ENCODE results near the gene ONECUT3.
A peak's percentile ranks its signal among the peaks of the same experiment; 100 is the strongest.
"Not testable (repeated sequence)": the region's sequence is repeated elsewhere in the genome, so short reads cannot be mapped to it uniquely, and the experiment has no call there.

Gene ONECUT3

GRCh38 chr19:1770866-1771576 lies 17.7 kb downstream of the ONECUT3 start:
- no peak for DNase-seq

- DNase-seq = peak; percentile 82
Measured at GRCh38 chr19:1773184-1773583, 19.9 kb downstream of the ONECUT3 start.

DNA sequence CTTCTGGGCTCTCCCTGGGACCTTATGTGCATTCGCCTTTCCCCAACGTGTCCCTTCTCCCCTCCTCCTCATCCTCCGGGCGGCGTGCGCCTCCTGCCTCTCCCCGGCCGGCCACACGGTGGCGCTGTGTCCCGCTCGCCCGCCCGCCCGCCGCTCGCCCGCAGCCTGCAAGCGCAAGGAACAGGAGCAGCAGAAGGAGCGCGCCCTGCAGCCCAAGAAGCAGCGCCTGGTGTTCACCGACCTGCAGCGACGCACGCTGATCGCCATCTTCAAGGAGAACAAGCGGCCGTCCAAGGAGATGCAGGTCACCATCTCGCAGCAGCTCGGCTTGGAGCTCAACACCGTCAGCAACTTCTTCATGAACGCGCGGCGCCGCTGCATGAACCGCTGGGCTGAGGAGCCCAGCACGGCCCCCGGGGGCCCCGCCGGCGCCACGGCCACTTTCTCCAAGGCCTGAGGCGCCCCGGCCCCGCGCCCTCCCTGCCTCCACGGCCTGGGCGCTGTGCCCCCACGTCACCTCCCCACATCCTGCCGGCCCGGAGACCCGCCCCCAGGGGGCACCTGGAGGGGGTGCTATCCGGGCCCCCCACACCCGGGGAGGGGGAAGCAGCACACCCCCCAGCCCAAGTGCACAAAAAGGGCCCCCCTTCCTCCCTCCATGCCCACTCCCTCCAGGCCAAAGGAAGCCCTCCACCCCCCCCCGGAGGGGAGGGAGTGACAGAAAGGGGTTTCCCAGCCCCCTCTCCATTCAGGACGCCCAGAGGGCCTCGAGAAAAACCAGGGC lies 21.9 kb downstream of the ONECUT3 start:
- no peak for DNase-seq

GRCh38 chr19:1775951-1776605 lies 22.8 kb downstream of the ONECUT3 start:
- DNase-seq = no peak

- no peak for DNase-seq
Measured at GRCh38 chr19:1776606-1777147, 23.4 kb downstream of the ONECUT3 start.

- no peak for DNase-seq
Measured at GRCh38 chr19:1777149-1777548, 23.8 kb downstream of the ONECUT3 start.

DNA sequence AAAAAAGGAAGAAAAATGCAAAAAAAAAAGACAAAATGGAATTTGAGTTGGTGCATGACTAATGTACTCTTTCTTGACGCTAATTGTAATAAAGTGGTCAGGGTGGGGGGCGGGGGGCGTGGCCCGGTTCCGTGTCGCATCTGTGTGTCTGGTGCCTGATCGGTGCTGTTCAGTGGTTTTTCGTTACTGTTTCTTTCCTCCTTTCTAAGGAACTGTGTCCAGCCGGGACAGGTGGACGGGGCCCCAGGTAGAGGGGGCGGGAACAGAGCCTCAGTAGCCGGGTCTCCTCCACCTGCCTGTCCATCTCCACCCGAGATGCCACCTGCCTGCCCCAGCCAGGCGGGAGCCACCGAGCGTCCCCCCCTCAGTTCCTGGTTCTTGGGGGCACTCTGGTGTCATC lies 26.3 kb downstream of the ONECUT3 start:
- DNase-seq = no peak

DNA sequence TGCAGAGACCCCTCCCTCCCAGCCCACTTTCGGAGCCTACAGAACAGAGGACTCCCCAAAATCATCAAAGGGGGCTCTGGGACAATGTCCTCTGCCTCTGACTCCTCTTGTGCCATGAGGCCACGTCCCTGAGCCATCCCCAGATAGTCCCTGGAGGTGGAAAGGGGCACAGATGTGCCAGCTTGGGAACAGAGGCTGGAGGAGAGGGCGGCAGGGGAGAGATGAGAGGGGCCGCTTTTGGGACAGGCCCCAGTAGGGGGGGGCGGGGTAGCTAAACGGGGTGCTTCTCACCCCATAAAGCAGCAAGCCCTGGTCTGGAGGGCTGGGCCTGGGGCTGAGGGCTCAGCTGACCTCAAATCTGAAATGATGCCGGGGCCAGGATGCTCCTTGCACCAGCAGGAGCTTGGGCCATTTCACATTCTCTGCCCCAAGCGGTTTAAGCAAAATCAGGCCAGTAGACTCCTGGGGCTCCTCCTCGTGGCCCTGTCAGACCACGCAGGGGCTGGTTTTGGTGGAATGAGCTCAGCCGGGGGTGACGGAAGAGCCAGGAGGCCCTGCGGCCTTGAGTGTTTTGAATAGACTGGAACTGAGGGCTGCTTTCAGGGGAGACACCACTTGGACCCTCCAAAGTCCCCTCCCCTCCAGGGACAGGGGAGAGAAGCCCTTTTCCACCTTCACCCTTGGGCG lies 27.1 kb downstream of the ONECUT3 start:
- DNase-seq = no peak

DNA sequence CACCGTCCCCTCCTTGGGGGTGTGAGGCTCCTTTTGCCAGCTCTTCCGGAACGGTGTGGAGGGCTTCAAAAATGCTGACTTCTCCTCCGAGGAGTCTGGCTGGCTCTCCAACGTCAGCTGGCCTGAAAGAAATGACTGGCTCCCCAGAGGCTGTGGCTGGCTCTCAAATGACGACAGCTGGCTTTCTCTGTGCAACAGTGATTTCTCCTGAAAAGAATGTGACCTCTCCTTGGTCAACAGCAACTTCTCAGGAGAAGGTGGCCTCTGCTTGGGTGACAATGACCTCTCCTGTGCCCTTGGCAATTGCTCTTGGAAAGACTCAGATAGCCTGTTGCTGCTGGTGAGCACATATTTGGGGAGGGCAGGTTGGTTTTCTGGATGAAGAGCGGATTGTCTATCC lies 29.2 kb downstream of the ONECUT3 start:
- DNase-seq = no peak

- no peak for DNase-seq
Measured at GRCh38 chr19:1783354-1783753, 30.0 kb downstream of the ONECUT3 start.

DNA sequence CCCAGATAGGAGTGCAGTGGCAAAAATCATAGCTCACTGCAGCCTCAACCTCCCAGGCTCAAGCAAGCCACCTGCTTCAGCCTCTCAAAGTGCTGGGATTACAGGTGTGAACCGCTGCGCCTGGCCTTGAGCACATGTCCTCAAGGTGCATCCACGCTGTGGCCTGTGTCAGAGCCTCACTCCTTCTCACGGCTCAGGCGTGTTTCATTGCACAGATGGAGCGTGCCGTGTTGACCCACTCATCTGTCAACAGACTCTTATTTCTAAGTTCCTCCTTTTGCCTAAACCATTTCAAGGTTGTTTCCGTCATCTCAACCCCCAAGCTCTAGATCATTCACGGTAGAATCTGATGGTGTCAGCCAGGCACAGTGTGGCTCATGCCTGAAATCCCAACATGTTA lies 30.6 kb downstream of the ONECUT3 start:
- no peak for DNase-seq

DNA sequence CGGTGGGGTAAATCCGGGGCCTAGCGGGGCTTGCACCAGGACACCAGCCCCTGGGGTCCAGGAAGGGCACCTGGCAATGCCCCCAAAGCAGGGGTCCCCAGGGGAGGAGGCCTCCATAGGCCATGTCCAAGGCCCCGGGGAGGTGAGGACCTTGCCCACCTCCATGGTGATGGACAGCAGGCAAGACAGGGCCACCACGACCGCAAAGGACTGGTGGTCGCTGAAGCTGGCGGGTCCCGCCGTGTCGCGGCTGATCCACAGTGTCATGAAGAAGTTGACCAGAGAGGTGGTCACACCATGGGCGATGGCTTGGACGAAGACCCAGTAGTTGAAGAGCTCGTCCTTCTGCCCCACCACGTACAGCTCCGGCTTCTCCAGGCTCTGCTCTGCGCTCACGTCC lies 32.0 kb downstream of the ONECUT3 start:
- DNase-seq = no peak

DNA sequence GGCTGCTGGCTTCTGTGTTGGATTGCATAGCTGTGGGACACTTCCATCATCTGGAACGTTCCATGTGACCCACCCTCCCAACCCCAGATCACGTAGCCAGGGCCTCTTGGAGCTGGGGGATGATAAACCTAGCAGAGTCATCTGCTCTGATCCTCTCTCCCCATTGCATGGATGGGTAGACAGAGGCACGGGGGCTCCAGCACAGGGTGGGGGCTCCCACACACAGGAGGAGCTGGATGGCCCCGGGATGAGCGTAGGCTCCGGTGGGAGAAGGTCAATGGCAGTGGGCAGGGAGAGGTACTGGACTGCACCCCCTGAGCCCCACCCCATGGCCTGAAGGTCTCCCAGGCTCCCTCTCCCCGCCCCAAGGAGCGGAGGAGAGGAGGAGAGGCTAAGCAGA lies 33.4 kb downstream of the ONECUT3 start:
- no peak for DNase-seq

GRCh38 chr19:1787116-1787515 lies 33.8 kb downstream of the ONECUT3 start:
- DNase-seq = no peak

- DNase-seq = no peak
Measured at GRCh38 chr19:1789261-1790041, 36.1 kb downstream of the ONECUT3 start.

- no peak for DNase-seq
Measured at GRCh38 chr19:1790054-1790792, 36.9 kb downstream of the ONECUT3 start.

GRCh38 chr19:1791879-1792278 lies 38.6 kb downstream of the ONECUT3 start:
- no peak for DNase-seq

- no peak for DNase-seq
Measured at GRCh38 chr19:1794424-1795172, 41.3 kb downstream of the ONECUT3 start.

DNA sequence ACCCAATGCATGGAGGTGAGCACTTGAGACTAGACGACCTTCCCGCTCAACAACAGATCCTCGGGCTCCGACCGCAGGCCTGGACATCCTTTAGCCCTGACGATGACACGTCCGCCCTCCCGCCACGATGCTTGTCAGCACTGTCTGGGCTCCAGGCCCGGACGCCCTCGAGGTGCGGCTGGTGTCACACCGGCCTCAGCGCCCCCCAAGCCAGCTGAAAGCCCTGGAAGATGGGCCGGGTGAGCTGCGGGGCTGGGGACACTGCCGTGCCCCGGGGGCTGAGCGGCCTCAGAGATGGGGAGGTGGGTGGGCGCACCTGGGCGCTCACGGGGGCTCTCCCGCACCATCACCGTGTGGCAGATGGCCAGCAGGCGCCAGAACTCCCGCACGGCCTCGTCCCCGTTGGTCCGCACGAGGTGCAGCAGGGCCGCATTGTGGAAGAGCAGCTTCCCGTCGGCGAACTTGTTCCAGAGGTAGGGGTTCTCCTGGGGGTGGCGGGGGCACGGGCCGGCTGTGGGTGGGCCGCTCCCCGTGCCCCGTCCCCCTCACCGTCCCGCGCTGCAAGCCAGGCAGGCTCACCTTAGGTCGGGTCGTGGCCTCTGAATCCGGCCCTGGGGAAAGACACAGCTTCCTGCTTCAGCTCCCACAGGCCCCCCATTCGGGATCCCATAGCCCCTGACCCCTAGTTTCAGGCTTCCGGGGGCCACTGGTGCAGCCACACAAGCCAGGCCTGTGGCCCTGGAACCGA lies 43.3 kb downstream of the ONECUT3 start:
- DNase-seq = no peak

DNA sequence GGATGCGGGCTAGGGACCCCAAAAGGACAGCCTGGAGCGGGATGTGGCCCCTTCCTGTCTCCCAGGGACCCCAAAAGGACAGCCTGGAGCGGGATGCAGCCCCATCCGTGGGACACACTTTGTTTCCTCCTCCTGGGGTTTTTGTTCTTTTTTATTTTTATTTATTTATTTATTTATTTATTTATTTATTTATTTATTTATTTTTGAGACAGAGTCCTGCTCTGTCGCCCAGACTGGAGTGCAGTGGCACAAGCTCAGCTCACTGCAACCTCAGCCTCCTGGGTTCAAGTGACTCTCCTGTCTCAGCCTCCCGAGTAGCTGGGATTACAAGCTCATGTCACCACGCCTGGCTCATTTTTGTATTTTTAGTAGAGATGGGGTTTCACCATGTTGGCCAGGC lies 44.0 kb downstream of the ONECUT3 start:
- DNase-seq = not testable (repeated sequence)
